ENCODE measurements around the gene ANO6.

The ANO6 gene

DNA sequence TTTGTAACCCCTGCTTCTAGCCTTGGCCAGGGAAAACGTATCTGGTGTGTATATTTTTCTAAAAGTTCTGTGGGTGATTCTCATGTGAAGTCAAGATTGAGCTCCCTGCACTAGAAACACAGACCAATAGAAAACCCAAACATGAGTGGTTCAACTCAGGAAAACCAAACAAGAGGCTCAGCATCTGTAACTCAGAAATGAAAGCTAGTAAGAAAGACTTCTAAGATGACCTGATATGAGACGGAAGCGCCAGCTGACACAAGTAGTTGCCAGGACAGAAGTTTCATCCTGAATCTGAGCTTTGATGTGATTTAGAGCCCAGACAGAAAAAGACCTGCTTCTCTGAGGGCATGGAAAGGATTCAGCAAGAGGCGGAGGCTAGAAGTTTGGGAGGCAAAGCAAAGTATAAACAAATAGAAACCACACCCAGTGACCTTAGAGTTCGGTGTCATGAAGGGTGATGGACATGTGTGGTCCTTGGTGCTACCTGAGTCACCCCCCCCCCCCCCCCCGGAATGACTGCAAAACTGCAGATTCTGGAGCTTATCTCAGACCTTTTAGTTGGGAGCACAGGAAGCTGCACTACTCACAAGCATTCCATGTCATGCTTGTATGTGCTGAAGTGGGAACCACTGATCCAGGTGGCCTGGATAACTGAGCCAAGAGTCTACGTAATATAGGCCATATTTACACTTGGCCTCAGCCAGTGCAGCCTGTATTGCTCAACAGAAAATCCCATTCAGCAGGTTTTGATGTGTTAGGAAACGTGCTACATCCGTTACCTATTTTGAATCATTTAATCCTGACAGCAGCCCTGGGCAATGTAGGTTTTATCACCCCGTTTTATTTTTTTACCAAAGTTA lies 191.3 kb downstream of the ANO6 start:
- no peak for DNase-seq (ENCODE audit: low spot score)

DNA sequence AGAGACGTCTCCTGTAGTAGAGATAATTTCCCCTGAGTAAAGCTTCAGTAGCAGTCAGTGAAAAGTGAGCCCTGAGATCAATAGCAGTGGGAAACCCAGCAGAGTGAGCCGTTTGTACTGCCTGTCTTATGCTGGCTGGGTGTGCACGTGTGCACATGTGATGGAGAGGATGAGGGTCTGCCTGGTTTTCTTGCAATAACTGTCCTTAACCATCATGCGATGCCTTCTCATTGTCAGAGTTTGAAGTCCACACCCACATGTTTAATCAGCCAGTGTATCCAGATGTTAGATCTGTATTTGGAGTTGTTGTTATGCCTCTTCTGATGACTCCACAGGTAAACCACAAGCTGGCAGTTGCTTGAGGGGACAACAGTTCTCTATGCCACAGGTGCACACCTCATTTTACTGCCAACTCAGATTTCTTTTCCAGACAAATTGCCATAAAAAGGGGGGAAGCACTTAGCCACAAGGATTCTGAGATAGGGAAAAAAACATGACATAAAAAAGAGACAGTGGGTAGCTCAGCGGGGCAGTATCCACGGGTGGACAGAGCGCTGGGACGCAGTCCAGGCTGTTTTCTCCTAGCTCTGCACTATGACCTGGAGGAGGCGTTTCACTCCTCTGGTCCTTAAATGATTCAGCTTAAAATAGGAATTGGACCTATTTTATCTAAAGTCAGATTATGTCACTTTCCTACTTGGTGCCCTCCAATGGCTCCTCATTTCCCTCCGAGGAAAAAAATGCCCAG lies 192.3 kb downstream of the ANO6 start:
- no peak for DNase-seq (ENCODE audit: low spot score)

DNA sequence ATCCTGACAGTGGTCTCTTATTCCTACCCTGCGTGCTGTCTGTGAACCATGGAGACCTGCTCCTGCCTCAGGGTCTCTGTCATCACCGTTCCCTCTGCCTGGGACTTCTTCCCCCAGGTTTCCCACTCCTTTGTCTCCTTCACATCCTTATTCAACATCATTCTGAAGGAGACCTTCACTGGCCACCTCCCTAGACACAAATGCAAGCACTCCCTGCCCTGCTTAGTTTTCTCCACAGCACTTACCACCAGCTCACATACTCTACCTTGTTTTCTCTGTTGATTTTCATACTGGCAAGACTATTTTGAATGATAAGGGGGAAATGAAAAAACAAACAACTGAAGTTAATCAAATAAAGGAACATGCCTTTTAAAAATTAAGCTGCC lies 192.8 kb downstream of the ANO6 start:
- DNase-seq (ENCODE audit: low spot score), result no peak

DNA sequence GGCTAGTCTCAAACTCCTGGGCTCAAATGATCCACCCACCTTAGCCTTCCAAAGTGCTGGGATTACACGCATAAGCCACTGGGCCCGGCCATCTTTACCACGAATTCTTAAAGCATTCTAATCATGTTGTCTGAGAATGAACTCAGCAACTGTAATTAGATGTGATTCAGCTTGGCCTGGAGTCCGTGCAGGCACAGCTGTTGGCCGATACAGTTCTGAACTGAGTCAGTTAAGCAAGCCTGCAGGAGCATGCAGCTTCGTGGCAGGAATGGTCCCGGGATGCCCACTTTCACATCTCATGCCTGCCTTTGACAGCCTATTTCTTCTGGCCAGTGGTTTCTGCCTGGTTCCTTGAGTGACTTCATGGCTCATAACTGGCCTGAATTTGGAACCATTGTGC lies 194.1 kb downstream of the ANO6 start:
- DNase-seq (ENCODE audit: low spot score), result peak; percentile 81

DNA sequence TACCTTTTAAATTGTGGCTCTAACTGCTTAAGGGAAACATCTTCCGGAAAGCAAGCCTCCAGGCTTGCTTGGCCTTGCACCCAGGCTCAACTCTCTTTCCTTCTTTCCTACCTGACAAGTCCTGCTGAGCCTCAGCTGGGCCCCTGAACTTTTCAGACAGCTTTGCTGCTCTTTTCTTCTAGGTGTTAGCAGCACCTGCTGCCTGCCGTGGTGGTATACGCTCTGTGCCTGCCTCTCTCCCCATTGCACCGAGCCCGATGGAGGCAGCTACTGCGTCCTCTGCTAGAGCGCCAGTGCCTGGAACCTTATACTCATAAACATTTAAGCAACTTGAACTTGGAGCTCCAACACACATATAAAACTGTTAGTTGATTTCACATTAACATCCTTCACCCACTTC lies 195.7 kb downstream of the ANO6 start:
- DNase-seq (ENCODE audit: low spot score), result no peak

DNA sequence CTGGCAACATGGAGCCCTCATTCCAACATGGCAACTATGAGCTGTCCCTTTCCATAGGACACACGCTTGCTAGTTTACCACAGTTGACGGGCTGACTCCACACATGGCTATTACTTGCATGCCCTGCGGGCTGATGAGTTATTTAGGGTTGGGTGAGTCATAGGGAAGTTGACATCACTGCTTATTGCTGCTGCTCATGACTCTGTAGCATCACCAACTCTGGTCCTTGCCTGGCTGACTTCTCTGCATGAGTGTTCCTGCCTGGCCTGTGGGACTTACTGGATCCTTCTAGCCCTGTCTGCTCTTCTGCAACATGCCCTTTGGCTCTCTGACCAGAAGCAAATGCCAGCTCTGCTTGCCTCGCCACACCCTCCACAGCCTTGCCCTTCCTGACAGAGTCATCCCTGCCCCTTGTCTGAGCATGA lies 199.5 kb downstream of the ANO6 start:
- DNase-seq (ENCODE audit: low spot score), result peak; percentile 89

DNA sequence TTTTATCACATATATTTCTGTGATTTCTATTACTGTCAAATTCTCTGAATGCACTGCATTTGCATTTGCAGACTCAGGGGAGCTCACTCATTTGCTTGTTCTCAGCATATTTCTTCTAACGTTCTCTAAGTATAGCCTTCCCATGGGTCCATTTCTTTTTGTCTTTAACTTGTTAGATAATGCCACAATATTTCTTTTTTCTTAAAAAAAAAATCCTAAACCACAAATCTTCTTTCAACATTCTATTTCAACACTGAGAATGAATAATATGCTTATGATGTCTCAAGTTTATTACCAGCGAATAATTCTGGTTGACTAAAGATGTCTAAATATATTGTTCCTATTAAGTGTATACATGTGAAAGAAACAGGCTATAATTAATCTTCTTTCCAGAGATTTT lies 200.2 kb downstream of the ANO6 start:
- DNase-seq (ENCODE audit: low spot score), result peak; percentile 20

DNA sequence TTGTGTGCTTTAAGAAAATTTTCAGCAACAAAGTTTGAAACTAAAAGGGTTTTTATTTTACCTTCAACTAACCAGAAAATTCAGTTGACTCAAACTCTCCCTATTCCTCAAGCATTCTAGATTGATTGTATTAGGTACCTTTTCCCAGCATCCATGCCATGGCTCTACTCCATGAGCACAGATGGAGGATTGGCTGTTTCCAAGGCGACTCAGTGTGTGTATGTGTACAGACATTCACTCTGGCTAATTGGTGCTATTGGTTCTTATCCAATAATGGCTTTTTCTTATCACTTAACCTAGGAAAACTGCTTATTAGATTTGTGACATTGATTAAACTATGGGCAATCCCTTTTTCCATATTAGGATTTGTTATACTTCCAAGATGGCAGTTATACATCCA lies 202.6 kb downstream of the ANO6 start:
- no peak for DNase-seq (ENCODE audit: low spot score)

DNA sequence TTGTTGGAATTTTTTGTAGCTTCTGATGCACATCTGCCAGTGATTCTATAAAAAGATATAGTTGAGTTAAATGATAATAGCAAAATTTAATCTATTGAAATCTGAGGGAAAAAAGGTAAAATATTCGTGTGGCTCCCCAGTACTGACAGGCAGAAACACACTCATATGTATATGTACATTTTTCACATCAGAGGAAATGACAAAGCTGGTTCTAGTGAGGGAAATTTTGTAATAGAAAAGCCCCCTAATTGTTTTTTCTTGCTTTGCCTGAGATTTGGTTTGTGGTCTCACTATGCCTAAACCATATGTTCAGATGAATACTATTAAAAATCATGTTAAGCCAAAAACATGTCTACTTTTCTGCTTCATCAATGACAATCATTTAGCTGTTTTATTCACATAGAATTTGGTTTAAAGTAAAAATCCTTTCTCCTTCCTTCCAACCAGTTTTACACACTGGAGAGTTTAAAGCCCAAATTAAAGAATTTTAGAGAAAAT lies 203.5 kb downstream of the ANO6 start:
- DNase-seq (ENCODE audit: low spot score), result no peak

DNA sequence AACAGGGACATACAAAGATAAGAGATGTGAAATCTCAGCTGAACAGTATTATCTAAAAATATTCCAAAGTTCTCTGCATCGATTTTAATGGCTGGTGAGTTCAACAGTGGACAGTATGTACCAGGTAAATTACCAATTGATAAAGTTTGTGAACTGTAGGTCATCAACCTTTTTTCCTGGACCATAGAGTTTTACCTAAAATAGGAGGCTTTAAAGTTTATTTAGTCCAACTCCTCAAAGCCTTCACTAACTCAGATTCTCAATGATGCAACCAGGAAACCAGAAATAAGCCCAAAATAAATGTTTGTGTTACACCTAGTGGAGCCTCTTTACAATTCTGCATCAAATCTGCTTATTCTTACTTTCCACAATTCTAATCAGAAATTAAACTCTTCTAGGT lies 205.8 kb downstream of the ANO6 start:
- no peak for DNase-seq (ENCODE audit: low spot score)

DNA sequence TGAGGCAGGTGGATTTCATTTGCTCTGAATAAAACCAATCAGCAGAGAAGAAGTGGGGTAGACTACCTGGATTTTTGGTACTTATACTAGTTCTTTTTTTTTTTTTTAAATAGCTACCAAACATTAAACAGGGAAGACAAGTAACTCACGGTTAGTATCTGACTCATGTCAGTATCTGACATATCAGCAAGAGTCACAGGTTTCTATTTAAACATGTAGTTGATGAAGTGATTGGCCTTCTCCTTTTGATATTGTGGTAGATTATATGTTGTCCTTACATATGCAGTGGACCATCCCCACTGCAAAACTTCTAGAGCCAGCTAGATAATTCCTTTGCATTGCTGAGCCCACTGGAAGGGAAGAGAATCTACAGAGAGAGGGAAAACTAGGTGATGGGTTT lies 208.0 kb downstream of the ANO6 start:
- no peak for DNase-seq (ENCODE audit: low spot score)

DNA sequence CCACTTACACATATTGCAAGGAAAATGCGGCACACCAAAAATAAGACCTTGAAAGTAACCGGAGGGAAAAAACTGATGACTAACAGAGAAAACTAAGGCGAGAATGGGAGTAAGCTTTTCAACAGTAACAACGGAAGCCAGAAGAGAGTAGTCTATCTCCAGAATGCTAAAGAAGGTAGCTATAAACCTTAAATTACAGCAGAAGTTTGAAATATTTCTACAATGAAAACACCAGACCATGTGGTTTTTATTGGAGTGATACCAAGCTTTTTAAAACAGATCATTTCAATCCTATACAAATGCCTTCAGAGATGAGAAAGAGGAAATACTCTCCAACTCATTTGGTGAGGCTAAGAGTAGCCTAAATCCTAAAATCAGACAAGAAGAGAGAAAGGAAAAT lies 209.5 kb downstream of the ANO6 start:
- peak; percentile 47 for DNase-seq (ENCODE audit: low spot score)

DNA sequence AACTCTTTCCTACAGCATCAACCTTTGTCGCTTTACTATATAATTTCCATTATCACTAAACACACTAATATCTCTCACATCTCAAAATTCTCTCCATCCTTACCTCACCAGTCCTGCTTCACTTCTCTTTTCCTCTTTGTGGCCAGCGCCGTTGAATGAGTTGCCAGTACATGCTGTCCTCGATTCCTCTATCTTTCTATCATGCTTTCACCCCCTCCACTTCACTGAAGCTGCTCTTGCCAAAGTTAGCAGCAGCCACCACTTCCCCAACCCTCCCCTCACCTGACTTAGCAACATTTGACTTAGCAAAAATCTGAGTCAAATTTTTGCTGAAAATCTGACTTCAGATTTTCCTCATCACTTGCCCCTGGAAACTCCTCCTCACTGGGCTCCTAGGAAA lies 210.4 kb downstream of the ANO6 start:
- no peak for DNase-seq (ENCODE audit: low spot score)

DNA sequence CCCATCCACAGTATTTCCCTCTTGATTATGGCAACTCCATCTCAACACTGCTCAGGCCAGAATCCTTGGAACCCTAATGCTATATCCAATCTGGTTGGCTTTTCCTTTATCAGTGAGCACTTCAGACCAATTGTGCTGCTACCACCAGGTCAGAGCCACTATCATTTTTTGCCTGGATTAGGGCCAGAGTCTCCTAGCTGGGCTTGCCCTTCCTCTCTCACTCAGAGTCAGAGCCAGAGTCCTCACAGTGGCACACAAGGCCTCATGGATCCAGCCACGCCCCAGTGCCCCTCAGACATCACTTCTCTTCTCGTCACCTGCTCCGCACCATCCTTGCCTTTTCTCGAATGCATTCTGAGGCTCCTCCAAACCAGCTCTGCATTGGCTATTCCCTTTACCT lies 211.1 kb downstream of the ANO6 start:
- no peak for DNase-seq (ENCODE audit: low spot score)

DNA sequence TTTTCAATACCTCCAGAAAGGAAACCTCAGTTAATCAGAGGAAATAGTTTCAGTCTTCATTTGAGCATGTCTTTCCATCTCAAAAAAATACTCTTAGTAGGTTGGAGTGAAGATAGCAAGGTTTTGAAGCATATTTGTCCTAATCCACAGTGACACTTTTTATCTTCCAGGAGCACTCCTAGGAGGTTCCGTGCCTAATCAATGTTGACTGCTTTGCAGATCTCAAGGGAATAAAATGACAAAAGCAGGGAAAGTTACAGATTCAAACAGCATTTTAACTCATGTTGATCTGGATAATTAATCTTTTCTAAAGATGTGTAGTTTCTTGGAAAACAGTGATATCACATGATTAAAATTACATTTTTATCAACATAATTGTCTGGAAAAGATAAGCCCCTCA lies 213.9 kb downstream of the ANO6 start:
- no peak for DNase-seq (ENCODE audit: low spot score)

DNA sequence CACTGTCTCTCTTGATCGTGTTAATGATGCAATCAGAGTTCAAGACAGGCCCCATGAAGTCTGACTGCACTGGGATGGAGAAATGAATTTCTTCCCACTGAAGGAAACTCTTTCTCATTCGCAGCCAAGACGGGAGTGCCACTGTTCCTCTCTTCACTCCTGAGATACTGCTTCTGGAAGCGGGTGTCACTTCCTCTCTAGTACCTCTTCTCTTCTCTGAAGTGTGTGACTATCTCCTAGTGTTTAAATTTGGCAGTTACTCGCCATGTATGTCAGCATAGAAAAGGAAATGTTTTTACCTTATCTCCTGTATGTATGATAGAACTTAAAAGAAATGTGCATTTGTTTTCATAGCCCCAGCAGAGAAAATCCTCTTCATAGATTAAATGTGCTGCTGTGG lies 215.2 kb downstream of the ANO6 start:
- DNase-seq (ENCODE audit: low spot score), result no peak

DNA sequence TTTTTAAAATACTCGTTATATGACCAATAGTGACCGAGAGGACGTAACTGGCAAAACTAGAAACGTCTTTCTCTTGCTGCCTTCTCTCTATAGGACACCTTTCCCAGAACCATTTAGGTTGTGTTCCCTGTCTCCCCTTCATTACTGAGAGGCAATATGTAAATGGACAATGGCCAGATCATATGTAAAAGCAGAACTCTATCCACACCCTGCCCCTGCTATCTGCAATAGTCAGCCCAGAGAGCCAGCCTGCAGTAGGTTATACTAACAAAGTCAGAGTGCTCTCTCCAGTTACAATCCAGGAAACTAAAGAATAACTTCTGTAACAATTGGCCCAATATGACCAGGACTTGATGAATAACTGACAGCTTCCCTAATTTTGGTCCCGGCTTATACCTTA lies 216.8 kb downstream of the ANO6 start:
- no peak for DNase-seq (ENCODE audit: low spot score)

DNA sequence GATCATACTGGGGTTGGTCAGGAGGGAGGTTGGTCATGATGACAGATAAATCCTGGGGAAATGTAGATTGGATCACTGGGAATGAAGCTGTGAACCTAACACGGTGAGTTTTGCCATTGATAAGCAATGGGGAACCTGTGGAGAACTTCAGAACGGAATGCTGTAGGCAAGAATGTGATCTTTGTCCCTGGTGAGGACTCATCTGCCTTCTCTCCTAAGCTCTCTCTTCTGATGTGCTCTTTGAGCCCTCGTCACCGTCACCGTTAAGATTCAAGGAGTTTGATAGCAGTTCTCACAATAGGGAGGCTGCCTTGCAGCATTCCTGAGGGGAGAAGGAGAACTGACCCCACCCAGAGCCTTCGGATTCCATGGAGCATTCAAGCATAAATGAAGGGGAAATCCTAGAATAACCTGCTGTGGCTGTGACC lies 217.6 kb downstream of the ANO6 start:
- no peak for DNase-seq (ENCODE audit: low spot score)

DNA sequence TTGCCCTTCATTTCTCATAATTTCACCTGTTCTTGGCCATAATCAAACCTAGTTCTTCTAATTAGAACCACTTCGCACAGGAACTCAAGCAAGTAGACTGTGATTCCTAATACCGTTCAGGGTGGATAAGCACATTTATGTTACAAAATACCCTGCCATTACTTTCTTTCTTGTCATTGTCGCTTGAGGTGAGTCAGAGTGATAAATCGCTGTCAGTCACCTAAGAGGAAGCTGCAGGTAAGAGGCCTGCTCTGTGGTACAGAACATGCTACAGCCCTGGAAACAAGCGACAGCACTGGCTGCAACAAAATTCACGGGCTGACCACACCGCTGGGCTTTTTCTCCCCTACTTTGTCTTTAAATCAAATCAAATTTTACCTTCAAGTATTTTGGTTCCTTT lies 218.2 kb downstream of the ANO6 start:
- DNase-seq (ENCODE audit: low spot score), result no peak

DNA sequence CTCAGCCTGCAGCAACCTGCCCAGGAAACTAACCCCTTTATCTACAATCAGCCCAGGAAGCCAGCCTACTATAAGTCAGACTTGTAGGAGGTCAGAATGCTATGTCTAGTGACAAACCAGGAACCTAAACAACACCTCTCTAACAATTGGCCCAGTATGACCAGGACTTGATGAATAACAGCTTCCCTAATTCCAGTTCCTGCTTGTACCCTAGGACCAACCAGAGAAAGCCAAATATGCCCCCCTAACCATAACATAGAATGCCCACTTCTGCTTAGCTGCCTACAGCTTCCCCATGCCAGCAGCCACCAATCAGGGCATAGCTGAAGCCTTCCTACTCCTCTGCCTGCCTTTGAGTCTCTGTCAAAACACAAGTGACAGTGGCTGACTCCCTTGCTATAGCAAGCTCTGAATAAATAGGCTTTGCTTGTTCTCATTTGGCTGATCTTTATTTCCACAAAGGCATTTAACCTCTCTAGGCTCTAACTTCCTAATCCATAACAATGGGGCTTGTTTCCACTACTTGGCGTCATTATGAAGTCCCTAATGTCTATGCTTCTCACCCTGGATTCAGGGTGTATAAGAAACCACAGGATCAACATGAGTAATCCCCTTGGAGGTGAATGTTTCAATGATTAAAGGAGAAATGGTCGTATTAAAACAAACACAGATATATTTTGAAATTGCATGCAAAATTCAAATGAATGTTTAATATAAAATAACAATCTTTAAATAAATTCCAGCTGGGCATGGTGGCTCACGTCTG lies 220.2 kb downstream of the ANO6 start:
- no peak for DNase-seq (ENCODE audit: low spot score)

DNA sequence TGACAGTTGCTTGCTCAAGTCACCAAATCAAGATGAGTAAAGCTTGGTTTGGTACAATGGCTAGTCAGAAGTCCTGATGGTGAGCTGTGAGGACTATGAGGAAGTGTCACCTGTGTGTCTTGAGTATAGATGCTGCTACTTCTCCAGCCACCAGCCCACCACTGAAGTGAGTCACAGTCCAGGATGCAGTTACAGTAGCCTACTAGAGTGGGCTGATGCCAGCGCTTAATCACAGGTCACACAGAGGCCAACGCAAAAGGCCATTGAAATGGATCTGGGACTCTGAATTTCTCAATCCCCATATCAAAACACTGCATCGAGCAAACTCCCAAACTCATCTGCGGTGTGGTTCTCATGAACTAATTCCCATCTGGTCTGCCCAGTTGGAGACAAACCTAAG lies 223.1 kb downstream of the ANO6 start:
- DNase-seq (ENCODE audit: low spot score), result no peak

DNA sequence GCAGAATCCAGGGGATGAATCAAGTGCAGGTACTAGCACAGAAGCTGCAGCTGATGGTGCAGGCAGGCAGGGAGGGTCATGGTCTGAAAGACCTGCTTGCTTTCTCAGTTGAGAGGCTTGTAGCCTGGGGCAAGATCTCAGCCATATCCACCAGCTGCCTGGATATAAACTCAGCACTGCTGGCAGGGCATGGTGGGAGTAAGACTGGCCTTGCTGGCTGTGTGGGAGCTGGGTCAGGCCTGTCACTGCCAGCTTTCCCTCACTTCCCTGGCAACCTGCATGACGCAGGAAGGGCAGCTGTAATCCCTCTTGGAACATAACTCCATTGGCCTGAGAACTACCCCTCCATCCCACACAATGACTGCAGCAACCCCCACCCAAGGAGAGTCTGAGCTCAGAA lies 230.1 kb downstream of the ANO6 start:
- no peak for DNase-seq (ENCODE audit: low spot score)

DNA sequence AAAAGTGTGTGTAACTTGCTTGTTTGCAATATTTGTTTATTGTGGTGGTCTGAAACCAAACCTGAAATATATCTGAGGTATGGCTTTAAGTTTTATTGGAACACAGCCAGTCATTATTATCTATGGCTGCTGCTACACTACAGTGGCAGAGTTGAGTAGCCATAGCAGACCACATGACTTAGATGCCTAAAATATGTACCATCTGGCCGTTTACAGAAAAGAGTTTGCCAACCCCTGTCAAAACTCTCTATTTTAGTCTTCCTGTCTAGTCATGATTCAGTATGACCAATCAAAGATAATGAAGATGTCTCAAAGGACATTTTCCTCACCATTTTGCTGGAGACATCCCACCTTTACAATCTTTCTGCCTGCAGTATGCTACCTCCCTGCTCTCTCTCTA lies 242.3 kb downstream of the ANO6 start:
- no peak for DNase-seq (ENCODE audit: low spot score)

Data from GM03348 (cell line).